Renal pelvis (tissue), 4 donors: Measurements from ENCODE around the gene PODXL. TPM values are rescaled to one million over a fixed set of nuclear protein-coding genes. Genes with fewer than 3 reads are reported as not detected.
"Not testable (repeated sequence)": the region's sequence is repeated elsewhere in the genome, so short reads cannot be mapped to it uniquely, and the experiment has no call there.

Source experiments
- DNase-seq: peaks from one replicate; pipeline ENCODE4 v3.0.0-alpha.2; 2013
- polyA plus RNA-seq, 3 donors: library from polyadenylated mRNA; unstranded; fragments of 120-200 nt; gene quantifications; one replicate each; pipeline ENCODE4 v1.2.1, GENCODE V29; 2013; ENCODE audit not compliant: insufficient read length in 3 of 3

Gene PODXL
- polyA plus RNA-seq, 3 donors = 697 to 819 (median 738) TPM

GRCh38 chr7:131500357-131500756, 56.1 kb downstream of the PODXL start:
- DNase-seq = no peak

GRCh38 chr7:131499801-131500200, 56.6 kb downstream of the PODXL start:
- DNase-seq = no peak

- DNase-seq = no peak
Observed at GRCh38 chr7:131498237-131498885, 58.1 kb downstream of the PODXL start.

- DNase-seq = no peak
Observed at GRCh38 chr7:131497454-131497853, 59.0 kb downstream of the PODXL start.

- DNase-seq = no peak
Observed at GRCh38 chr7:131495669-131496498, 60.5 kb downstream of the PODXL start.

GRCh38 chr7:131494182-131494581, 62.2 kb downstream of the PODXL start:
- no peak for DNase-seq

- DNase-seq = no peak
Observed at GRCh38 chr7:131493581-131493980, 62.8 kb downstream of the PODXL start.

- no peak for DNase-seq
Observed at GRCh38 chr7:131493081-131493480, 63.3 kb downstream of the PODXL start.

- DNase-seq = no peak
Observed at GRCh38 chr7:131489881-131490280, 66.5 kb downstream of the PODXL start.

GRCh38 chr7:131489196-131489595, 67.2 kb downstream of the PODXL start:
- DNase-seq = no peak

- DNase-seq = no peak
Observed at GRCh38 chr7:131488361-131488760, 68.1 kb downstream of the PODXL start.

GRCh38 chr7:131487217-131487616, 69.2 kb downstream of the PODXL start:
- DNase-seq = no peak

GRCh38 chr7:131486346-131486745, 70.1 kb downstream of the PODXL start:
- DNase-seq = no peak

GRCh38 chr7:131483586-131483985, 72.8 kb downstream of the PODXL start:
- no peak for DNase-seq

- DNase-seq = no peak
Observed at GRCh38 chr7:131482800-131483199, 73.6 kb downstream of the PODXL start.

- peak; percentile 30 for DNase-seq
Observed at GRCh38 chr7:131480384-131481315, 75.8 kb downstream of the PODXL start.

- DNase-seq = no peak
Observed at GRCh38 chr7:131476740-131477139, 79.7 kb downstream of the PODXL start.

- no peak for DNase-seq
Observed at GRCh38 chr7:131471250-131472004, 85.0 kb downstream of the PODXL start.

- no peak for DNase-seq
Observed at GRCh38 chr7:131467788-131468187, 88.6 kb downstream of the PODXL start.

- no peak for DNase-seq
Observed at GRCh38 chr7:131466735-131467365, 89.6 kb downstream of the PODXL start.

- DNase-seq = not testable (repeated sequence)
Observed at GRCh38 chr7:131462715-131463114, 93.7 kb downstream of the PODXL start.
